GM12864 (cell line): ENCODE results near the gene KRTAP13-2.

Experiments used
- DNase-seq: peaks from one replicate; pipeline ENCODE4 v3.0.0-alpha.2; 2011; ENCODE audit warnings: low read depth
- H3K4me3 ChIP-seq: 2 replicates; pipeline ENCODE4 v1.5.1; 2011; ENCODE audit warnings: mild to moderate bottlenecking, low read depth, low read length, control low read depth
- CTCF ChIP-seq: IDR thresholded peaks from 2 replicates; pipeline ENCODE4 v1.5.1; 2011; ENCODE audit warnings: low read depth, mild to moderate bottlenecking, moderate library complexity, low read length, control low read depth, inconsistent platforms; ENCODE audit errors: missing control alignments

KRTAP13-2 gene

GRCh38 chr21:30372139-30372770 lies at the start of gene KRTAP13-2:
KRTAP13-2 (minus strand) TSS chr21:30372271; CDS start chr21:30372213, 58 bp downstream.
- no peak for TF ChIP-seq CTCF
- no peak for DNase-seq
- H3K4me3 ChIP-seq = no peak within 1 kb of the TSS

GRCh38 chr21:30415993-30416392 lies 43.9 kb upstream of the KRTAP13-2 start:
- no peak overlapping the region for H3K4me3 ChIP-seq
- no peak for DNase-seq
- TF ChIP-seq CTCF = no peak

- no peak for DNase-seq
- TF ChIP-seq CTCF = no peak
- no peak overlapping the region for H3K4me3 ChIP-seq
Measured at GRCh38 chr21:30408782-30409494, 36.9 kb upstream of the KRTAP13-2 start.

- DNase-seq = no peak
- H3K4me3 ChIP-seq = no peak within 1 kb of the TSS
- TF ChIP-seq CTCF = no peak
Measured at GRCh38 chr21:30395731-30396130, 23.7 kb upstream of the KRTAP13-2 start, which contains the start of gene KRTAP13-1. KRTAP13-1 (plus strand) TSS chr21:30396031; CDS start chr21:30396087, 56 bp downstream.

- no peak for DNase-seq
- TF ChIP-seq CTCF = no peak
- no peak overlapping the region for H3K4me3 ChIP-seq
Measured at GRCh38 chr21:30391492-30392025, 19.5 kb upstream of the KRTAP13-2 start.

GRCh38 chr21:30382201-30382600 lies 10.1 kb upstream of the KRTAP13-2 start:
- H3K4me3 ChIP-seq = no peak overlapping the region
- no peak for DNase-seq
- TF ChIP-seq CTCF = no peak
